Panc1 (cell line): Measurements from ENCODE around the gene MDH2. TPM values are rescaled to one million over a fixed set of nuclear protein-coding genes. Genes with fewer than 3 reads are reported as not detected.

Experiments used
- ATAC-seq: fragments of 200-7000 bp; cut with Tn5 transposase; 2 replicates; pipeline ENCODE4 v1.9.1; 2020; ENCODE audit warnings: mild to moderate bottlenecking, moderate library complexity
- BruUV-seq: library from RNA; stranded (reverse); fragments of 400-500 nt; replicated peaks from 2 replicates; lab custom pipeline; 2021; lab: Mats Ljungman, UMichigan
- CTCF ChIA-PET: fragments of 300-600 bp; sonication (Branson Sonifier 250); formaldehyde crosslinking; loops from one replicate; lab custom pipeline; 2022; ENCODE audit warnings: antibody characterized with exemption; lab: Charles Lee
- POLR2A ChIA-PET: fragments of 300-600 bp; sonication (Branson Sonifier 250); formaldehyde crosslinking; loops from one replicate; lab custom pipeline; 2022; ENCODE audit warnings: antibody characterized with exemption; lab: Charles Lee
- DNase-seq: peaks from one replicate; pipeline ENCODE4 v3.0.0-alpha.2; 2010; ENCODE audit warnings: low read depth, low spot score
- H3K27ac ChIP-seq: 2 replicates; pipeline ENCODE4 v1.5.1; 2011; ENCODE audit warnings: mild to moderate bottlenecking, low read length, inconsistent platforms
- H3K27me3 ChIP-seq: fragments of 200-500 bp; sonication (Bioruptor generic); 2 replicates; pipeline ENCODE4 v1.6.0; 2014; ENCODE audit warnings: low read length, inconsistent platforms; ENCODE audit not compliant: control insufficient read depth, insufficient read depth
- H3K36me3 ChIP-seq: fragments of 200-500 bp; sonication (Bioruptor generic); 2 replicates; pipeline ENCODE4 v1.5.1; 2014; ENCODE audit warnings: inconsistent platforms, mild to moderate bottlenecking, low read length, moderate library complexity; ENCODE audit not compliant: control insufficient read depth, insufficient read depth
- H3K4me1 ChIP-seq: 2 replicates; pipeline ENCODE4 v1.5.1; 2011; ENCODE audit warnings: inconsistent platforms, mild to moderate bottlenecking, low read length, moderate library complexity; ENCODE audit not compliant: control insufficient read depth, insufficient read depth
- H3K4me3 ChIP-seq, 2 experiments: 2 replicates each; pipeline ENCODE4 v1.5.1; 2011 to 2012; ENCODE audit warnings: low read depth in 2 of 2, low read length in 2 of 2, mild to moderate bottlenecking in 2 of 2, inconsistent platforms in 1 of 2, moderate library complexity in 1 of 2
- H3K9me3 ChIP-seq: fragments of 200-500 bp; sonication (Bioruptor generic); 2 replicates; pipeline ENCODE4 v1.5.1; 2014; ENCODE audit warnings: low read depth, mild to moderate bottlenecking, inconsistent platforms, low read length, moderate library complexity; ENCODE audit not compliant: control insufficient read depth, insufficient read depth
- POLR2AphosphoS5 ChIP-seq: IDR thresholded peaks from 2 replicates; pipeline ENCODE4 v1.6.1; 2012; ENCODE audit warnings: mild to moderate bottlenecking, low read depth, low read length, moderate library complexity
- SIN3A ChIP-seq: IDR thresholded peaks from 2 replicates; pipeline ENCODE4 v1.6.1; 2012; ENCODE audit warnings: low read depth, mild to moderate bottlenecking, low read length, moderate library complexity, borderline replicate concordance; ENCODE audit not compliant: insufficient read depth
- TCF7L2 ChIP-seq: IDR thresholded peaks from 2 replicates; pipeline ENCODE4 v1.6.1; 2011; ENCODE audit warnings: mild to moderate bottlenecking, low read depth, low read length, inconsistent platforms
- in situ Hi-C: cut with HindIII; loops from 2 replicates; pipeline ENCODE4 v1.10.0; 2016; ENCODE audit warnings: low sequenced_read_pairs, low pct_unique_long_range_greater_than_20kb
- intact Hi-C: fragments of 100-400 bp; cut with micrococcal nuclease; formaldehyde crosslinking; loops from one replicate; pipeline ENCODE4 v1.10.0; 2022; ENCODE audit not compliant: unreplicated experiment
- total RNA-seq: library from RNA; stranded (reverse); gene quantifications from one replicate; pipeline ENCODE4 v1.2.1, GENCODE V29; 2021; ENCODE audit not compliant: unreplicated experiment
- TF ChIP-seq, protein P1 (sequence below): fragments of 450-650 bp; IDR thresholded peaks from 2 replicates; pipeline ENCODE4 v1.5.1; 2017; ENCODE audit warnings: mild to moderate bottlenecking
- TF ChIP-seq, protein P2 (sequence below), 2 experiments: IDR thresholded peaks; 2 replicates each; pipeline ENCODE4 v1.6.1; 2011 to 2012; ENCODE audit warnings: low read depth in 2 of 2, control low read depth in 1 of 2, low read length in 1 of 2, mild to moderate bottlenecking in 1 of 2, moderate library complexity in 1 of 2; ENCODE audit not compliant: insufficient read depth in 1 of 2

The MDH2 gene
- total RNA-seq, 1 experiment from 2014 or later: 365 TPM

DNA sequence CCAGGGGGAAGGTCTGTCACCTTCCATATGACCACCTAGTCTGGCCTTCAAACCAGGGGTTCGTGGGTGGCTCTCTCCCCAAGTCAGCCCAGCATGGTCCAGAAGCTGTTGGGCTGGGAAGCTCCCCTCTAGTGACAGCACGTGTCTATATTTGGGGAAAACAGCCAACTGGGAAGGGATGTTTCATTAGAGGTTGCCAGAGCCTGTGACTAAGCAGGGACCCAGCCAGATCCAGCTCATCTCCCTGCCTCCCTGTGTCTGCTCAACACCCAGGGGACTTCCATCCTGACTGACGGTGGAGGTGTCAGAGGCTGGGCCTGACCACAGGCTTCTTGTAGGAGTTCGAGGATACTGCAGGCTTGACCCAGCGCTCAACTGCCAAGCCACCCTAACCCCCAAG, 10.6 kb upstream of the MDH2 start:
- intact Hi-C loops: no loop called here
- H3K27ac ChIP-seq: no peak overlapping the region

DNA sequence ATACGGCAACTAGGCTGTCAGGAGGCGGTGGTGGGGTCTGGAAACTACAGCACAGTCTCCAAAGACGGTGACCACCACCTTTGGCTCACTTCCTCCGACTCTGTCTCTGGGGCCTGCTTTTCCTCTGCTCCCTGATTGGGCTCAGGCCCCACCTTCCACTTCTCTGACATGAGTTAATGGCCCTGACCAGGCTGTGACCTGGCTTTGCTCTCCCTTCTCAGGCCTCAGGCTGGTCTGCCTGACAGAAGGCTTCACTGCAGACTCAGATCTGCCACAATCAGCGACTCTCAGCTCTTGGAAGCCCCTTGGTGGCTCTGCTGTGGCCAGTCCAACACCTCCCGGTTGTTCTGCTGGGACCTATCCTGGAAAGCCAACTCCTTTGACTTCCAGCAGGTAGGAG, 7.8 kb upstream of the MDH2 start:
- H3K4me1 ChIP-seq: no peaks in the 10 kb centered on the region
- in situ Hi-C loops: no loop called here
- no peaks in the 10 kb centered on the region for H3K27me3 ChIP-seq
- POLR2A ChIA-PET: no interaction called here
- no peak for TF ChIP-seq SIN3A
- no peak overlapping the region for H3K27ac ChIP-seq
- H3K4me3 ChIP-seq: no peak overlapping the region
- CTCF ChIA-PET: interaction anchor here (0.6 kb wide), 1 partner anchor 47 kb away, joined by 3 read pairs; no protein-coding TSS in a partner anchor
- no peaks in the 10 kb centered on the region for H3K36me3 ChIP-seq
- no TSS peak for BruUV-seq
- ATAC-seq: no peak
- no peak for DNase-seq
- intact Hi-C loops: no loop called here
- H3K9me3 ChIP-seq: no peaks in the 10 kb centered on the region

More for the DNA sequence above, 10.6 kb upstream of the MDH2 start:
- Histone ChIP-seq H3K4me1 (no peaks in the 10 kb centered on the region), H3K4me3 (no peak overlapping the region), H3K27me3 (no peaks in the 10 kb centered on the region), H3K9me3 (no peaks in the 10 kb centered on the region), H3K36me3 (no peaks in the 10 kb centered on the region)
- in situ Hi-C loops: no loop called here
- CTCF ChIA-PET: no interaction called here
- ATAC-seq: no peak
- POLR2A ChIA-PET: interaction anchor here (0.5 kb wide), 1 partner anchor 147 kb away, joined by 3 read pairs; no protein-coding TSS in a partner anchor
- DNase-seq: no peak
- no TSS peak for BruUV-seq
- TF ChIP-seq POLR2AphosphoS5 (no peak), SIN3A (no peak), TCF7L2 (no peak)
- TF ChIP-seq, protein P1, sequence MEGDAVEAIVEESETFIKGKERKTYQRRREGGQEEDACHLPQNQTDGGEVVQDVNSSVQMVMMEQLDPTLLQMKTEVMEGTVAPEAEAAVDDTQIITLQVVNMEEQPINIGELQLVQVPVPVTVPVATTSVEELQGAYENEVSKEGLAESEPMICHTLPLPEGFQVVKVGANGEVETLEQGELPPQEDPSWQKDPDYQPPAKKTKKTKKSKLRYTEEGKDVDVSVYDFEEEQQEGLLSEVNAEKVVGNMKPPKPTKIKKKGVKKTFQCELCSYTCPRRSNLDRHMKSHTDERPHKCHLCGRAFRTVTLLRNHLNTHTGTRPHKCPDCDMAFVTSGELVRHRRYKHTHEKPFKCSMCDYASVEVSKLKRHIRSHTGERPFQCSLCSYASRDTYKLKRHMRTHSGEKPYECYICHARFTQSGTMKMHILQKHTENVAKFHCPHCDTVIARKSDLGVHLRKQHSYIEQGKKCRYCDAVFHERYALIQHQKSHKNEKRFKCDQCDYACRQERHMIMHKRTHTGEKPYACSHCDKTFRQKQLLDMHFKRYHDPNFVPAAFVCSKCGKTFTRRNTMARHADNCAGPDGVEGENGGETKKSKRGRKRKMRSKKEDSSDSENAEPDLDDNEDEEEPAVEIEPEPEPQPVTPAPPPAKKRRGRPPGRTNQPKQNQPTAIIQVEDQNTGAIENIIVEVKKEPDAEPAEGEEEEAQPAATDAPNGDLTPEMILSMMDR: no peak
- TF ChIP-seq, protein P2, sequence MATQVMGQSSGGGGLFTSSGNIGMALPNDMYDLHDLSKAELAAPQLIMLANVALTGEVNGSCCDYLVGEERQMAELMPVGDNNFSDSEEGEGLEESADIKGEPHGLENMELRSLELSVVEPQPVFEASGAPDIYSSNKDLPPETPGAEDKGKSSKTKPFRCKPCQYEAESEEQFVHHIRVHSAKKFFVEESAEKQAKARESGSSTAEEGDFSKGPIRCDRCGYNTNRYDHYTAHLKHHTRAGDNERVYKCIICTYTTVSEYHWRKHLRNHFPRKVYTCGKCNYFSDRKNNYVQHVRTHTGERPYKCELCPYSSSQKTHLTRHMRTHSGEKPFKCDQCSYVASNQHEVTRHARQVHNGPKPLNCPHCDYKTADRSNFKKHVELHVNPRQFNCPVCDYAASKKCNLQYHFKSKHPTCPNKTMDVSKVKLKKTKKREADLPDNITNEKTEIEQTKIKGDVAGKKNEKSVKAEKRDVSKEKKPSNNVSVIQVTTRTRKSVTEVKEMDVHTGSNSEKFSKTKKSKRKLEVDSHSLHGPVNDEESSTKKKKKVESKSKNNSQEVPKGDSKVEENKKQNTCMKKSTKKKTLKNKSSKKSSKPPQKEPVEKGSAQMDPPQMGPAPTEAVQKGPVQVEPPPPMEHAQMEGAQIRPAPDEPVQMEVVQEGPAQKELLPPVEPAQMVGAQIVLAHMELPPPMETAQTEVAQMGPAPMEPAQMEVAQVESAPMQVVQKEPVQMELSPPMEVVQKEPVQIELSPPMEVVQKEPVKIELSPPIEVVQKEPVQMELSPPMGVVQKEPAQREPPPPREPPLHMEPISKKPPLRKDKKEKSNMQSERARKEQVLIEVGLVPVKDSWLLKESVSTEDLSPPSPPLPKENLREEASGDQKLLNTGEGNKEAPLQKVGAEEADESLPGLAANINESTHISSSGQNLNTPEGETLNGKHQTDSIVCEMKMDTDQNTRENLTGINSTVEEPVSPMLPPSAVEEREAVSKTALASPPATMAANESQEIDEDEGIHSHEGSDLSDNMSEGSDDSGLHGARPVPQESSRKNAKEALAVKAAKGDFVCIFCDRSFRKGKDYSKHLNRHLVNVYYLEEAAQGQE (IDR thresholded peaks at IDR 0.05; ENCODE audit: insufficient read depth in 1 of 2, low read depth in 2 of 2, low read length in 1 of 2): no peak

DNA sequence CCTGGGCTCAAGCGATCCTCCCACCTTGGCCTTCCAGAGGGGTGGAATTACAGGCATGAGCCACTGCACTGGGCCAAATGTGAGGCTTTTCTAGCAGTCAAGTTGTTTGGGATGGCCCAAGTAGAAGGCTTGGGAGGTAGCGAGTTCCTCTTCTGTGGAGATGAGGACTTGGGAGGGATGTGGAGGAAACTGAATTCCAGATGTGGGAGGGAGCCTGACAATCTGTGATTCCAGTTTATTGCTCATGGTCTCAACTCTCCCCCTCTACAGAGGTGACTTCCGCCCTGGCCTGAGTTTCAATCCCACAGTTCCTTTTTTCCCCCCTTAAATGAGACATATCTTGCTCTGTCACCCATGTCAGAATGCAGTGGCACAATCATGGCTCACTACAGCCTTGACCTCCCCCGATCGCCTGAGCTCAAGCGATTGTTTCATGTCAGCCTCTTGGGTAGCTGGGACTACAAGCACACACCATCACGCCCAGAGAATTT, 3.5 kb upstream of the MDH2 start:
- in situ Hi-C loops: no loop called here
- POLR2A ChIA-PET: no interaction called here
- no peak for ATAC-seq

More for the DNA sequence above, 3.5 kb upstream of the MDH2 start:
- CTCF ChIA-PET: no interaction called here
- no peak for DNase-seq
- peaks cover 8% of the 10 kb centered on the region for H3K4me1 ChIP-seq
- H3K36me3 ChIP-seq: no peaks in the 10 kb centered on the region; the same call in 1 of the 2 replicates
- intact Hi-C loops: no loop called here
- H3K9me3 ChIP-seq: no peaks in the 10 kb centered on the region
- H3K4me3 ChIP-seq: no peak overlapping the region
- H3K27me3 ChIP-seq: no peaks in the 10 kb centered on the region
- no TSS peak for BruUV-seq
- TF ChIP-seq TCF7L2 (no peak), SIN3A (no peak), POLR2AphosphoS5 (no peak)
- TF ChIP-seq, protein P2 (IDR thresholded peaks at IDR 0.05; ENCODE audit: insufficient read depth in 1 of 2, low read depth in 2 of 2, low read length in 1 of 2): no peak
- TF ChIP-seq, protein P1: no peak
- no peak overlapping the region for H3K27ac ChIP-seq
